GM12875 (cell line): ENCODE data around the gene SOCS6.

Experiments used
- H3K4me3 ChIP-seq: one replicate; pipeline ENCODE4 v1.5.1; 2011; ENCODE audit warnings: low read depth, low read length, control low read depth
- CTCF ChIP-seq: IDR thresholded peaks from 2 replicates; pipeline ENCODE4 v1.5.1; 2011; ENCODE audit warnings: low read depth, mild to moderate bottlenecking, control low read depth, inconsistent platforms, low read length, moderate library complexity, borderline replicate concordance; ENCODE audit not compliant: insufficient read depth

Gene SOCS6

GRCh38 chr18:70322928-70323327 lies 34.1 kb downstream of the SOCS6 start:
- H3K4me3 ChIP-seq = no peak overlapping the region
- no peak for TF ChIP-seq CTCF

- no peak overlapping the region for H3K4me3 ChIP-seq
- no peak for TF ChIP-seq CTCF
These were observed 36.1 kb downstream of the SOCS6 start for GRCh38 chr18:70324897-70325296.

GRCh38 chr18:70326255-70326654 lies 37.4 kb downstream of the SOCS6 start:
- TF ChIP-seq CTCF = no peak
- H3K4me3 ChIP-seq = no peak overlapping the region

- no peak overlapping the region for H3K4me3 ChIP-seq
- TF ChIP-seq CTCF = no peak
These were observed 39.3 kb downstream of the SOCS6 start for GRCh38 chr18:70328169-70328568.

GRCh38 chr18:70329071-70329470 lies 40.2 kb downstream of the SOCS6 start:
- H3K4me3 ChIP-seq = no peak overlapping the region
- no peak for TF ChIP-seq CTCF

- no peak for TF ChIP-seq CTCF
- H3K4me3 ChIP-seq = no peak overlapping the region
These were observed 42.0 kb downstream of the SOCS6 start for GRCh38 chr18:70330887-70331286.

- TF ChIP-seq CTCF = no peak
- no peak overlapping the region for H3K4me3 ChIP-seq
These were observed 42.7 kb downstream of the SOCS6 start for GRCh38 chr18:70331456-70332097.
